SU-DHL-6 (cell line): ENCODE measurements around the gene LMOD1.

Experiments
- H2AFZ ChIP-seq: fragments of 200-600 bp; sonication (generic); 2 replicates; pipeline ENCODE4 v1.6.1; 2014; ENCODE audit warnings: low read depth, mild to moderate bottlenecking, moderate library complexity, mixed read lengths, antibody characterized with exemption, low read length; ENCODE audit not compliant: severe bottlenecking
- H3F3A ChIP-seq: fragments of 200-600 bp; shearing (Covaris generic); 2 replicates; pipeline ENCODE4 v1.6.0; 2016; ENCODE audit warnings: antibody characterized with exemption, mild to moderate bottlenecking; ENCODE audit not compliant: insufficient read depth
- H3K27ac ChIP-seq: fragments of 200-600 bp; sonication (generic); 2 replicates; pipeline ENCODE4 v1.5.1; 2016; ENCODE audit warnings: low read depth, mild to moderate bottlenecking, low read length, moderate library complexity, mixed read lengths
- H3K27me3 ChIP-seq: fragments of 200-600 bp; sonication (generic), shearing (Covaris generic); 2 replicates; pipeline ENCODE4 v1.6.0; 2014; ENCODE audit warnings: mild to moderate bottlenecking, low read length
- H3K36me3 ChIP-seq: fragments of 200-600 bp; sonication (generic); 2 replicates; pipeline ENCODE4 v1.6.1; 2014; ENCODE audit warnings: mild to moderate bottlenecking, low read length, mixed read lengths
- H3K4me2 ChIP-seq: fragments of 300-600, 200-600 bp; shearing (Covaris generic), sonication (generic); 2 replicates; pipeline ENCODE4 v1.6.0; 2014; ENCODE audit warnings: low read length, low read depth, mild to moderate bottlenecking; ENCODE audit not compliant: poor library complexity, severe bottlenecking
- H3K4me3 ChIP-seq: fragments of 200-600 bp; sonication (generic); 2 replicates; pipeline ENCODE4 v1.5.1; 2014; ENCODE audit warnings: antibody characterized with exemption, low read length, mild to moderate bottlenecking, mixed read lengths; ENCODE audit not compliant: insufficient read depth, poor library complexity, severe bottlenecking
- H3K79me2 ChIP-seq: fragments of 200-600 bp; sonication (generic); 2 replicates; pipeline ENCODE4 v1.6.1; 2014; ENCODE audit warnings: mild to moderate bottlenecking, low read length, moderate library complexity; ENCODE audit not compliant: insufficient read depth
- H3K9ac ChIP-seq: fragments of 200-600 bp; sonication (generic); 2 replicates; pipeline ENCODE4 v1.7.0; 2014; ENCODE audit warnings: mild to moderate bottlenecking, low read length
- H3K9me2 ChIP-seq: fragments of 200-600 bp; sonication (generic); replicated peaks from 2 replicates; pipeline ENCODE4 v1.6.1; 2014; ENCODE audit warnings: low read length; ENCODE audit not compliant: insufficient read depth
- H3K9me3 ChIP-seq: fragments of 200-600 bp; sonication (generic); 2 replicates; pipeline ENCODE4 v1.6.1; 2014; ENCODE audit warnings: low read length, mixed read lengths; ENCODE audit not compliant: insufficient read depth
- H4K20me1 ChIP-seq: fragments of 200-600 bp; sonication (generic); 2 replicates; pipeline ENCODE4 v1.6.1; 2014; ENCODE audit warnings: low read depth, mild to moderate bottlenecking, antibody characterized with exemption, low read length, moderate library complexity, mixed read lengths
- CTCF ChIP-seq: fragments of 200-600 bp; sonication (generic); IDR thresholded peaks from one replicate; pipeline ENCODE4 v1.5.1; 2017; ENCODE audit warnings: antibody characterized with exemption, mild to moderate bottlenecking, low read length, moderate library complexity; ENCODE audit not compliant: insufficient read depth, poor library complexity, severe bottlenecking
- EZH2phosphoT487 ChIP-seq: fragments of 200-600 bp; sonication (generic), shearing (Covaris generic); conservative IDR thresholded peaks from 2 replicates; pipeline ENCODE4 v1.6.1; 2018; ENCODE audit warnings: mild to moderate bottlenecking, antibody characterized with exemption, low read length, moderate library complexity, mixed read lengths

Gene LMOD1

GRCh38 chr1:201877877-201878401 is 68.4 kb downstream of the LMOD1 start:
- Histone ChIP-seq H3F3A (peaks cover 11% of the 10 kb centered on the region; the same call in 1 of the 2 replicates), H2AFZ (no peak overlapping the region), H3K27me3 (no peaks in the 10 kb centered on the region), H3K4me3 (no peak overlapping the region), H3K4me2 (no peak overlapping the region), H3K9me3 (no peaks in the 10 kb centered on the region), H3K79me2 (no peaks in the 10 kb centered on the region), H3K36me3 (0 out of 2 replicates have a peak, but pooled peaks cover 12% of the 10 kb centered on the region), H4K20me1 (no peaks in the 10 kb centered on the region), H3K27ac (no peak overlapping the region), H3K9me2 (no peaks in the 10 kb centered on the region), H3K9ac (no peak overlapping the region)
- TF ChIP-seq EZH2phosphoT487 (no peak), CTCF (no peak)

- no peak overlapping the region for H3K9ac ChIP-seq
- H3K27ac ChIP-seq, result no peak overlapping the region
- no peaks in the 10 kb centered on the region for H3K9me2 ChIP-seq
- H3K4me3 ChIP-seq, result no peak overlapping the region
- H3K79me2 ChIP-seq, result no peaks in the 10 kb centered on the region
- H3K4me2 ChIP-seq, result no peak overlapping the region
- peaks cover 12% of the 10 kb centered on the region; the same call in 1 of the 2 replicates for H3K36me3 ChIP-seq
- H3K9me3 ChIP-seq, result no peaks in the 10 kb centered on the region
- H3F3A ChIP-seq, result peaks cover 11% of the 10 kb centered on the region; the same call in 1 of the 2 replicates
- H4K20me1 ChIP-seq, result no peaks in the 10 kb centered on the region
- TF ChIP-seq EZH2phosphoT487, result no peak
- peak; percentile 9 for TF ChIP-seq CTCF
- H3K27me3 ChIP-seq, result no peaks in the 10 kb centered on the region
- H2AFZ ChIP-seq, result no peak overlapping the region
These were observed 70.1 kb downstream of the LMOD1 start for GRCh38 chr1:201876148-201876818.

GRCh38 chr1:201874672-201875071 is 71.7 kb downstream of the LMOD1 start:
- no peaks in the 10 kb centered on the region for H4K20me1 ChIP-seq
- H2AFZ ChIP-seq, result no peak overlapping the region
- TF ChIP-seq CTCF (no peak), EZH2phosphoT487 (no peak)
- no peak overlapping the region for H3K4me2 ChIP-seq
- H3K27me3 ChIP-seq, result no peaks in the 10 kb centered on the region
- no peaks in the 10 kb centered on the region for H3K79me2 ChIP-seq
- no peak overlapping the region for H3K9ac ChIP-seq
- no peak overlapping the region for H3K27ac ChIP-seq
- no peaks in the 10 kb centered on the region for H3K9me3 ChIP-seq
- peaks cover 11% of the 10 kb centered on the region; the same call in 1 of the 2 replicates for H3F3A ChIP-seq
- no peaks in the 10 kb centered on the region for H3K9me2 ChIP-seq
- H3K4me3 ChIP-seq, result no peak overlapping the region
- peaks cover 21% of the 10 kb centered on the region for H3K36me3 ChIP-seq
